ENCODE data around the gene ABCA9. TPM values are rescaled to one million over a fixed set of nuclear protein-coding genes. Genes with fewer than 3 reads are reported as not detected.
"Not testable (repeated sequence)": the region's sequence is repeated elsewhere in the genome, so short reads cannot be mapped to it uniquely, and the experiment has no call there.

The ABCA9 gene
- total and polyA plus RNA-seq, 4 donors, result 1.4 to 100 (median 25.0) TPM

DNA sequence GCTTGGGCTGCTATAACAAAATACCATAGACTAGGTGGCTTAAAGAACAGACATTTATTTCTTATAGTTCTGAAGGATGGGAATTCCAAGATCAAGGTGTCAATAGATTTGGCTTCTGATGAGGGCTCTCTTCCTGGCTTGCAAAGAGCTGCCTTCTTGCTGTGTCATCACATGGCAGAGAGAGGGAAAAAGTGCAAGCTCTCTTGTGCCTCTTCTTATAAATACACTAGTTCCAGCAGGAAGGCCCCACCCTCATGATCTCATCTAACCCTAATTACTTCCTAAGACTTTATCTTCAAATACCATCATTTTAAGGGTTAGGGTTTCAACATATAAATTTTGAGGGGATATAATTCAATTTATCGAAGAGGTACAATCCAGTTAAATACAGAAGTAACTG, 30.6 kb downstream of the ABCA9 start:
- H3K9me3 ChIP-seq (ENCODE audit: control insufficient read depth, low read length), result no peaks in the 10 kb centered on the region
- H3K4me3 ChIP-seq (ENCODE audit: low read length in 2 of 2), result no peak overlapping the region
- H3K4me1 ChIP-seq (ENCODE audit: control insufficient read depth in 1 of 2, insufficient read depth in 2 of 2, low read length in 2 of 2), result no peaks in the 10 kb centered on the region
- no peaks in the 10 kb centered on the region for H3K36me3 ChIP-seq (ENCODE audit: control insufficient read depth in 1 of 2, insufficient read depth in 2 of 2, low read length in 1 of 2)
- WGBS, 2 donors, result 92 to 96% methylated on average over 1 of the region's 1 CpG
- DNase-seq, result no peak
- H3K27me3 ChIP-seq (ENCODE audit: control insufficient read depth in 1 of 2, insufficient read depth in 2 of 2, low read length in 1 of 2), result no peaks in the 10 kb centered on the region
- ATAC-seq (ENCODE audit: low FRiP score), result no peak
- H3K27ac ChIP-seq (ENCODE audit: low read depth in 1 of 2, low read length in 2 of 2), result no peak overlapping the region
- intact Hi-C loops (cut with DNase I), result no loop called here

GRCh38 chr17:69018687-69019086, 42.0 kb downstream of the ABCA9 start:
- WGBS, 2 donors, result 65 to 70% methylated on average over 1 of the region's 1 CpG
- H3K27ac ChIP-seq (ENCODE audit: low read depth in 1 of 2, low read length in 2 of 2), result no peak overlapping the region
- DNase-seq (no peak), ATAC-seq (ENCODE audit: low FRiP score) (no peak)
- no peak overlapping the region for H3K4me3 ChIP-seq (ENCODE audit: low read length in 2 of 2)
- no peaks in the 10 kb centered on the region for H3K4me1 ChIP-seq (ENCODE audit: control insufficient read depth in 1 of 2, insufficient read depth in 2 of 2, low read length in 2 of 2)
- H3K36me3 ChIP-seq (ENCODE audit: control insufficient read depth in 1 of 2, insufficient read depth in 2 of 2, low read length in 1 of 2), result no peaks in the 10 kb centered on the region
- intact Hi-C loops (cut with DNase I), result no loop called here
- no peaks in the 10 kb centered on the region for H3K9me3 ChIP-seq (ENCODE audit: control insufficient read depth, low read length)
- no peaks in the 10 kb centered on the region for H3K27me3 ChIP-seq (ENCODE audit: control insufficient read depth in 1 of 2, insufficient read depth in 2 of 2, low read length in 1 of 2)

DNA sequence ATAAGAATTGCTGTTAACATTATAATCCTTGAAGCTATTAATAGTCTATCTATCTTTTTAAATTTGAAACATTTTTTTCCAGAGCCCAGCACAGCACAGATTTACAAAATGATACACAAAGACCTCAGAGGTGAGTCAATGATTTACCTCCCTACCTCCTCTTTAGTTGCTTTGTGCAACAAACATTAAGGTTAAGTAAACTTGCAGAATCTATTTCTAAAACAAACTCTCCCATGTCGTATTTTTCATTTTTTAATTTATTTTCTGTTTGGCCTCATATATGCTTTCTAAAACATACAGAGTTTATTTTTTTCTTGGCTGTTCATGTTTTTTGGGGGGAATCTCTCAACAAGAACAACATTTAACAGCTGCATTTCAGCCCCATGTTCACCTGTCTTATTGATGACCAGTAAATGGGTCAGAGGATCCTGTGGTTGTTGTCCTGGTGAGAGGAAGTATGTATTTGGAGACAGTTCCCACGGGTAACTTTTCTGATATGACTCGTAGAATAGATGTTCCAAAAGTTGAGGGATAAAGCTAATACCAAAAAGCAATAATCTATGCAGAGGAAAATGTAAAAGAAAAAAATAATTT, 42.6 kb downstream of the ABCA9 start:
- 59 to 71% methylated on average over 3 of the region's 3 CpGs for WGBS, 2 donors
- no peak for ATAC-seq (ENCODE audit: low FRiP score)
- no peak for DNase-seq
- no peaks in the 10 kb centered on the region for H3K27me3 ChIP-seq (ENCODE audit: control insufficient read depth in 1 of 2, insufficient read depth in 2 of 2, low read length in 1 of 2)
- no peak overlapping the region for H3K4me3 ChIP-seq (ENCODE audit: low read length in 2 of 2)
- H3K36me3 ChIP-seq (ENCODE audit: control insufficient read depth in 1 of 2, insufficient read depth in 2 of 2, low read length in 1 of 2), result no peaks in the 10 kb centered on the region
- H3K27ac ChIP-seq (ENCODE audit: low read depth in 1 of 2, low read length in 2 of 2), result no peak overlapping the region
- intact Hi-C loops (cut with DNase I), result no loop called here
- H3K4me1 ChIP-seq (ENCODE audit: control insufficient read depth in 1 of 2, insufficient read depth in 2 of 2, low read length in 2 of 2), result no peaks in the 10 kb centered on the region
- H3K9me3 ChIP-seq (ENCODE audit: control insufficient read depth, low read length), result no peaks in the 10 kb centered on the region

GRCh38 chr17:69015631-69016030, 45.1 kb downstream of the ABCA9 start:
- intact Hi-C loops (cut with DNase I), result no loop called here
- DNase-seq (no peak), ATAC-seq (ENCODE audit: low FRiP score) (no peak)
- no peaks in the 10 kb centered on the region for H3K4me1 ChIP-seq (ENCODE audit: control insufficient read depth in 1 of 2, insufficient read depth in 2 of 2, low read length in 2 of 2)
- no peaks in the 10 kb centered on the region for H3K9me3 ChIP-seq (ENCODE audit: control insufficient read depth, low read length)
- H3K4me3 ChIP-seq (ENCODE audit: low read length in 2 of 2), result no peak overlapping the region
- 86 to 89% methylated on average over 2 of the region's 2 CpGs for WGBS, 2 donors
- no peaks in the 10 kb centered on the region for H3K27me3 ChIP-seq (ENCODE audit: control insufficient read depth in 1 of 2, insufficient read depth in 2 of 2, low read length in 1 of 2)
- no peaks in the 10 kb centered on the region for H3K36me3 ChIP-seq (ENCODE audit: control insufficient read depth in 1 of 2, insufficient read depth in 2 of 2, low read length in 1 of 2)
- no peak overlapping the region for H3K27ac ChIP-seq (ENCODE audit: low read depth in 1 of 2, low read length in 2 of 2)

GRCh38 chr17:69012895-69013805, 47.6 kb downstream of the ABCA9 start:
- H3K9me3 ChIP-seq (ENCODE audit: control insufficient read depth, low read length), result no peaks in the 10 kb centered on the region
- WGBS, 2 donors, result 63 to 64% methylated on average over 4 of the region's 4 CpGs
- intact Hi-C loops (cut with DNase I), result no loop called here
- no peaks in the 10 kb centered on the region for H3K27me3 ChIP-seq (ENCODE audit: control insufficient read depth in 1 of 2, insufficient read depth in 2 of 2, low read length in 1 of 2)
- no peaks in the 10 kb centered on the region for H3K36me3 ChIP-seq (ENCODE audit: control insufficient read depth in 1 of 2, insufficient read depth in 2 of 2, low read length in 1 of 2)
- ATAC-seq (ENCODE audit: low FRiP score), result no peak
- no peak overlapping the region for H3K4me3 ChIP-seq (ENCODE audit: low read length in 2 of 2)
- DNase-seq, result no peak
- H3K4me1 ChIP-seq (ENCODE audit: control insufficient read depth in 1 of 2, insufficient read depth in 2 of 2, low read length in 2 of 2), result no peaks in the 10 kb centered on the region
- no peak overlapping the region for H3K27ac ChIP-seq (ENCODE audit: low read depth in 1 of 2, low read length in 2 of 2)

- ATAC-seq (ENCODE audit: low FRiP score), result no peak
- intact Hi-C loops (cut with DNase I), result no loop called here
- H3K36me3 ChIP-seq (ENCODE audit: control insufficient read depth in 1 of 2, insufficient read depth in 2 of 2, low read length in 1 of 2), result no peaks in the 10 kb centered on the region
- H3K4me1 ChIP-seq (ENCODE audit: control insufficient read depth in 1 of 2, insufficient read depth in 2 of 2, low read length in 2 of 2), result no peaks in the 10 kb centered on the region
- no peak overlapping the region for H3K4me3 ChIP-seq (ENCODE audit: low read length in 2 of 2)
- no peak overlapping the region for H3K27ac ChIP-seq (ENCODE audit: low read depth in 1 of 2, low read length in 2 of 2)
- H3K27me3 ChIP-seq (ENCODE audit: control insufficient read depth in 1 of 2, insufficient read depth in 2 of 2, low read length in 1 of 2), result no peaks in the 10 kb centered on the region
- H3K9me3 ChIP-seq (ENCODE audit: control insufficient read depth, low read length), result no peaks in the 10 kb centered on the region
- 81 to 87% methylated on average over 3 of the region's 3 CpGs for WGBS, 2 donors
- DNase-seq, result no peak
Observed at GRCh38 chr17:69009930-69010329, 50.8 kb downstream of the ABCA9 start.

DNA sequence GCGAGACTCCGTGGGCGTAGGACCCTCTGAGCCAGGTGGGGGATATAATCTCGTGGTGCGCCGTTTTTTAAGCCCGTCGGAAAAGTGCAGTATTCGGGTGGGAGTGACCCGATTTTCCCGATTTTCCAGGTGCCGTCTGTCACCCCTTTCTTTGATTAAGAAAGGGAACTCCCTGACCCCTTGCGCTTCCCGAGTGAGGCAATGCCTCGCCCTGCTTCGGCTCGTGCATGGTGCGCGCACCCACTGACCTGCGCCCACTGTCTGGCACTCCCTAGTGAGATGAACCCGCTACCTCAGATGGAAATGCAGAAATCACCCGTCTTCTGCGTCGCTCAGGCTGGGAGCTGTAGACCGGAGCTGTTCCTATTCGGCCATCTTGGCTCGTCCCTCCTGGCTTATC, 56.0 kb downstream of the ABCA9 start:
- ATAC-seq (ENCODE audit: low FRiP score); H3K4me1 ChIP-seq (ENCODE audit: control insufficient read depth in 1 of 2, insufficient read depth in 2 of 2, low read length in 2 of 2); H3K9me3 ChIP-seq (ENCODE audit: control insufficient read depth, low read length); DNase-seq; H3K4me3 ChIP-seq (ENCODE audit: low read length in 2 of 2); intact Hi-C loops (cut with DNase I); H3K27me3 ChIP-seq (ENCODE audit: control insufficient read depth in 1 of 2, insufficient read depth in 2 of 2, low read length in 1 of 2); H3K27ac ChIP-seq (ENCODE audit: low read depth in 1 of 2, low read length in 2 of 2); H3K36me3 ChIP-seq (ENCODE audit: control insufficient read depth in 1 of 2, insufficient read depth in 2 of 2, low read length in 1 of 2): not testable (repeated sequence)
- WGBS, 2 donors, result 88 to 93% methylated on average over 14 to 24 of the region's 27 CpGs

GRCh38 chr17:68999743-69000142, 61.0 kb downstream of the ABCA9 start:
- H3K27me3 ChIP-seq (ENCODE audit: control insufficient read depth in 1 of 2, insufficient read depth in 2 of 2, low read length in 1 of 2); intact Hi-C loops (cut with DNase I); H3K4me1 ChIP-seq (ENCODE audit: control insufficient read depth in 1 of 2, insufficient read depth in 2 of 2, low read length in 2 of 2); H3K9me3 ChIP-seq (ENCODE audit: control insufficient read depth, low read length); H3K36me3 ChIP-seq (ENCODE audit: control insufficient read depth in 1 of 2, insufficient read depth in 2 of 2, low read length in 1 of 2); ATAC-seq (ENCODE audit: low FRiP score); H3K4me3 ChIP-seq (ENCODE audit: low read length in 2 of 2); H3K27ac ChIP-seq (ENCODE audit: low read depth in 1 of 2, low read length in 2 of 2); DNase-seq: not testable (repeated sequence)
- 69 to 86% methylated on average over 3 of the region's 3 CpGs for WGBS, 2 donors

- H3K4me3 ChIP-seq (ENCODE audit: low read length in 2 of 2), result no peak overlapping the region
- no peaks in the 10 kb centered on the region for H3K27me3 ChIP-seq (ENCODE audit: control insufficient read depth in 1 of 2, insufficient read depth in 2 of 2, low read length in 1 of 2)
- intact Hi-C loops (cut with DNase I), result no loop called here
- no peaks in the 10 kb centered on the region for H3K4me1 ChIP-seq (ENCODE audit: control insufficient read depth in 1 of 2, insufficient read depth in 2 of 2, low read length in 2 of 2)
- ATAC-seq (ENCODE audit: low FRiP score), result no peak
- DNase-seq, result no peak
- no peaks in the 10 kb centered on the region for H3K36me3 ChIP-seq (ENCODE audit: control insufficient read depth in 1 of 2, insufficient read depth in 2 of 2, low read length in 1 of 2)
- WGBS, 2 donors, result 60 to 65% methylated on average over 4 of the region's 4 CpGs
- no peak overlapping the region for H3K27ac ChIP-seq (ENCODE audit: low read depth in 1 of 2, low read length in 2 of 2)
- no peaks in the 10 kb centered on the region for H3K9me3 ChIP-seq (ENCODE audit: control insufficient read depth, low read length)
Observed at GRCh38 chr17:68993112-68993511, 67.6 kb downstream of the ABCA9 start.
